NCI-H146 treated with DMSO at 0.1 percent for 48 hours (cell line): ENCODE measurements around the gene TTC7B.

Experiments
- DNase-seq: peaks from one replicate; lab custom pipeline; 2025; ENCODE audit not compliant: unreplicated experiment; lab: John Stamatoyannopoulos, UW

TTC7B gene

GRCh38 chr14:90603841-90604240, 212.4 kb downstream of the TTC7B start:
- no peak for DNase-seq

- DNase-seq: no peak
Observed at GRCh38 chr14:90603336-90603735, 212.9 kb downstream of the TTC7B start.

GRCh38 chr14:90602088-90602687, 214.0 kb downstream of the TTC7B start:
- no peak for DNase-seq

- DNase-seq: no peak
Observed at GRCh38 chr14:90601563-90601962, 214.7 kb downstream of the TTC7B start.

GRCh38 chr14:90600619-90601018, 215.6 kb downstream of the TTC7B start:
- no peak for DNase-seq

DNA sequence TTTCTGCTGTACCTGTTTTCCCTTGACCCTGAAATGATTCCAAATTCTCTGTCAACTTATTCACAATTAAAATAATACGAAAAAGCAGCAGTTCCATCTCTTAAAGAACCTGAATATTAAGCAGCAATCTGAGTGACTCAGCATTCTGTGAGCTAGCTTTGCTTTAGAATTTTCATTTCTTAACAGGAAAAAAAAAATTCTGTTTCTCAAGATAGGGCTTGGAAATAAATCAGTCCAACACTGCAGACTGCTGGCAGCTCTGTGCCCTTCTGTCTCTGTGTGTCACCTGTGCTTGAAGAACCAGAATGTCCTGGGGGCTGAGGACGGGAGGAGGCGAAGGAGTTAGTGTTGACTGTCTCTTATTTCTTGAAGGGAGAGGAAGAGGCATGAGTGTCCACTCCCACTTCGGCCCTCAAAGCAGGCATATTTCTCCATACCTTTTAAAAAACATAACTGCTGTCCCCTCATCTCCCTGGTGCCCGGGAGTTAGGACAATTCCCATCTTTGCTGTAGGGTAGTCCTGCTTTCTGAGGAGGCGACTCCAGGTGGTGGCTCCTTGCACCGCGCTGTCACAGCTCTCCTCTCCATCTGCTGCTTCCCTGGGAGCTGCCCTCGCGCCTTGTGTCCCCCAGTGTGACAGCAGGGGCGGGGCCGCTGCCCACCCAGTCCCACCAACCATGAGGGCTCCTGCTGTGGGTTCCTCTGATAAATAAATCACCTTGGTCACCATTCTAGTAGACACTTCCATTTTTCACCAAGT, 216.3 kb downstream of the TTC7B start:
- no peak for DNase-seq

GRCh38 chr14:90599339-90599738, 216.9 kb downstream of the TTC7B start:
- no peak for DNase-seq

- DNase-seq: no peak
Observed at GRCh38 chr14:90597961-90598360, 218.3 kb downstream of the TTC7B start.

DNA sequence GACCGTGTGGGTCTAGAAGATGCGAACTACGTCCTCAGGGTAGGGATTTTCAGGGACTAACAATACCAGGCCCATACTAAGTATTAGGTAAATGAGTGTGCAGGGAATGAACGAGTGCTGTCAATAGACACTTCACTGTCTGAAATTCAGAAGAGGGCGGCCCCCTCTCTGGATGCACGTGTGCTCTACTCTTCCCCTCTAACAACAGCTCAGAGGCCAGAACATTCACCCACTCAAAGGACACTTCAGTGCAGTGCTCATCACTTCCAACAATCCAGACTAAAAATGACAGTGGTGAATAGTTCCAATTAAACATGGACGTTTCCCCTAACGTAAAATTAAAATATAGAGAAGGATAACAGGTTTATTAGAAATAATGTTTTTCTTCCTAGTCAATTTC, 219.5 kb downstream of the TTC7B start:
- DNase-seq: no peak

GRCh38 chr14:90593254-90594040, 222.8 kb downstream of the TTC7B start:
- DNase-seq: no peak

DNA sequence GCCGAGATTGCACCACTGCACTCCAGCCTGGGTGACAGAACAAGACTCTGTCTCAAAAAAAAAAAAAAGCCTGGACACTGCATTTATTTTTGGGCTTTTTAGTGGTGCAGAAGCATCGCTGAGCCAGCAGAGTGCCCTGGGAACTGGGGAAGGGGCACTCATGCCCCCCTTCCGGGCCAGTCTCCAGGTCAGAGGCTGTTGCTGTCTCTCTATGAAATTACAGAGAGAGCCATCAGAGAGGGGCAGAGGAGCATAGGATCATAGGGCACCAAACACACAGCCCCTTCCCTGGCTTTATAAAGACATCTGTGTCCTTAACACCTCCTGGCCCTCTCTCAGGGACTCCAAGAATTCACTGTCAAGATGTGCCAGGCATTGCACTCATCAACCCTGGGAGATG, 223.6 kb downstream of the TTC7B start:
- DNase-seq: no peak

- DNase-seq: no peak
Observed at GRCh38 chr14:90587918-90588317, 228.3 kb downstream of the TTC7B start.

GRCh38 chr14:90587252-90587910, 228.8 kb downstream of the TTC7B start:
- no peak for DNase-seq

- no peak for DNase-seq
Observed at GRCh38 chr14:90585106-90585505, 231.1 kb downstream of the TTC7B start.

DNA sequence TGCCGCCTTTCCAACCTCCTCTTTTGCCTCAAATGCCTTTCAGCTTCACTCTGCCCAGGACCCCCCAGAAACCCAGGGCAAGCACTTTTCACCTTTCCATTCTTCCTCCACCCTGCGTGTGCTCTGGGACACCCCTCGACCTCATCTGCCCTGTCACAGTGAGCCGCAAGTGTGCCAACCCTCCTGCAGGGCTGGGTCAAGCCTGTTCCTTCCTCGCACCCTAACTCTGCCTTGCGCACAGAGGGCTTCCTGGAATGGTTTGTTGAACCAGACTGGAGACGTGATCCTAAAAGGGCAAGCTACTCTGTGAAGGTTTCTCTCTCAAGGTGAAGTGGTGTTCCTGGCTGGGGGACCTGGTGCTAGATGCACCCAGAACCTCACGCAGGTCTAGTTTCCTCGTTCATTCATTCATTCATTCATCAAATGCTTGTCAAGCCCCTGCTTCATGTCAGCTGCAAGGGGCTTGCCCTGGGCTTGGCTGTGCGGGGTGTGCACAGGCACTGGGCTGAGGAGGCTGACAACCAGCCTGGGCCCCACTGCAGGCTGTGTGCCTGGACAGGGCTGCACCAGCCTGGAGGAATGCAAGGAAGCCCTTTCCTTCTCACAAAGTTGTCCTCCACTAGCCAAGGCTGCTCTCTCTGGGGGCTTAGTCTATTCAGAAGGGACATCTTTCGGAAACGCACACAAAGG, 232.2 kb downstream of the TTC7B start:
- DNase-seq: no peak

- no peak for DNase-seq
Observed at GRCh38 chr14:90583427-90583826, 232.8 kb downstream of the TTC7B start.

DNA sequence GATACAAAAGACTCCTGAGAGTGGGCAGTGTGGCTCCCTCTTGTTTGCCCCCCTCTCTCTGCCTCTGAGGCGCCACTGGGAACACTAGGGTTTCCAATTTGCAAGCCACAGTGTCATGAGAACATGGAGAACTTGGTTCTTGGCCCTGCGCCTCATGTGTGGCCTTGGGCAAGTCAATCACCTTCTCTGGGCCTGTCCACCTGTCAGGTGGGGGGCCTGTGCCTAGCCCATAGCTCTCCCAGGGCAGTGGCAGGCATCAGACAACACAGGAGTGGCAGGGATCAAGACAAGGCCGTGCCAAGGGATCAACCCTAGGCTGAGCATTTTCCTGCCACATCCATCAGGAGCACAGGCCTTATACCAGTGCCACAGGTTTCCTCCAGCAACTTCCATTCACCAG, 234.1 kb downstream of the TTC7B start:
- DNase-seq: no peak

GRCh38 chr14:90581745-90582144, 234.5 kb downstream of the TTC7B start:
- no peak for DNase-seq

GRCh38 chr14:90580377-90581335, 235.6 kb downstream of the TTC7B start:
- DNase-seq: no peak

GRCh38 chr14:90579816-90580215, 236.4 kb downstream of the TTC7B start:
- DNase-seq: no peak
